HepG2 (cell line): ENCODE results near the gene PAFAH1B1. TPM values are rescaled to one million over a fixed set of nuclear protein-coding genes. Genes with fewer than 3 reads are reported as not detected.

Experiments used
- ATAC-seq: fragments of 200-7000 bp; cut with Tn5 transposase; 3 replicates; pipeline ENCODE4 v1.9.1; 2020; ENCODE audit warnings: mild to moderate bottlenecking, moderate library complexity
- BruUV-seq: library from RNA; stranded (reverse); fragments of 400-500 nt; replicated peaks from 2 replicates; lab custom pipeline; 2021; lab: Mats Ljungman, UMichigan
- CTCF ChIA-PET: fragments of 300-600 bp; formaldehyde crosslinking; extraction: SDS; loops from one replicate; lab custom pipeline; 2021; ENCODE audit warnings: low total read pairs, inconsistent platforms, low intra/inter-chr PET ratio; lab: Yijun Ruan, JAX
- POLR2A ChIA-PET: fragments of 350-600 bp; sonication (Branson Sonifier 250); formaldehyde crosslinking; loops from one replicate; lab custom pipeline; 2020; ENCODE audit warnings: antibody characterized with exemption, inconsistent platforms; lab: Yijun Ruan, JAX
- DNase-seq: peaks from one replicate; pipeline ENCODE4 v3.0.0-alpha.2; 2015; ENCODE audit warnings: low spot score
- FAIRE-seq: peaks from 3 replicates; lab custom pipeline; 2011; peaks lifted over from hg19 to GRCh38; lab: Jason Lieb, UNC
- H2AFZ ChIP-seq: one replicate; pipeline ENCODE4 v1.6.1; 2011; ENCODE audit warnings: low read length, inconsistent platforms
- H3K27ac ChIP-seq: fragments of 300-600 bp; 3 replicates; pipeline ENCODE4 v1.8.0; 2011; ENCODE audit warnings: mixed run types, mild to moderate bottlenecking, mixed read lengths, low read length, inconsistent platforms; ENCODE audit not compliant: insufficient read depth; ENCODE audit errors: extremely low read length
- H3K27me3 ChIP-seq, 2 experiments: fragments of 200-600 bp in 1 of 2; 2 replicates in 1 of 2; 3 replicates in 1 of 2; pipeline versions ENCODE4 v1.6.0 to v1.8.0; 2011; ENCODE audit warnings: low read length in 2 of 2, mild to moderate bottlenecking in 2 of 2, moderate library complexity in 2 of 2, inconsistent platforms in 1 of 2; ENCODE audit not compliant: insufficient read depth in 2 of 2, control insufficient read depth in 1 of 2
- H3K36me3 ChIP-seq, 2 experiments: fragments of 200-600 bp in 1 of 2; replicated peaks in 1 of 2; 2 replicates in 1 of 2; 3 replicates in 1 of 2; pipeline versions ENCODE4 v1.5.1 to v1.8.0; 2011; ENCODE audit warnings: low read length in 2 of 2, inconsistent platforms in 1 of 2; ENCODE audit not compliant: insufficient read depth in 2 of 2, control insufficient read depth in 1 of 2
- H3K4me1 ChIP-seq: 2 replicates; pipeline ENCODE4 v1.5.1; 2012; ENCODE audit warnings: low read length, inconsistent platforms; ENCODE audit not compliant: insufficient read depth
- H3K4me2 ChIP-seq: 2 replicates; pipeline ENCODE4 v1.6.0; 2011; ENCODE audit warnings: low read depth, low read length, inconsistent platforms
- H3K4me3 ChIP-seq, 3 experiments: fragments of 200-600 bp in 1 of 3; sonication (generic), shearing (Covaris generic) in 1 of 3; replicated peaks in 1 of 3; 2 replicates each; pipeline ENCODE4 v1.5.1; 2011 to 2016; ENCODE audit warnings: low read length in 3 of 3, inconsistent platforms in 2 of 3, low read depth in 2 of 3, mild to moderate bottlenecking in 2 of 3, control low read depth in 1 of 3, mixed read lengths in 1 of 3; ENCODE audit not compliant: insufficient read depth in 1 of 3
- H3K79me2 ChIP-seq: one replicate; pipeline ENCODE4 v1.6.1; 2011; ENCODE audit warnings: low read length, inconsistent platforms; ENCODE audit not compliant: insufficient read depth
- H3K9ac ChIP-seq: 2 replicates; pipeline ENCODE4 v1.6.0; 2011; ENCODE audit warnings: mild to moderate bottlenecking, low read depth, low read length, inconsistent platforms; ENCODE audit not compliant: insufficient read depth
- H3K9me3 ChIP-seq: 2 replicates; pipeline ENCODE4 v1.5.1; 2012; ENCODE audit warnings: mild to moderate bottlenecking, low read length
- H4K20me1 ChIP-seq: 2 replicates; pipeline ENCODE4 v1.6.0; 2011; ENCODE audit warnings: inconsistent platforms, mild to moderate bottlenecking, low read length, moderate library complexity; ENCODE audit not compliant: insufficient read depth
- GABPA ChIP-seq, 2 experiments: IDR thresholded peaks; 2 replicates each; pipeline ENCODE4 v1.6.1; 2011 to 2016; ENCODE audit warnings: low read depth in 2 of 2, low read length in 1 of 2, missing biosample characterization in 1 of 2, missing genetic modification characterization in 1 of 2
- KLF6 ChIP-seq: IDR thresholded peaks from 2 replicates; pipeline ENCODE4 v1.8.0; 2016; ENCODE audit warnings: missing biosample characterization, missing genetic modification reagents
- PTBP1 ChIP-seq: fragments of 200-400 bp; formaldehyde crosslinking; IDR thresholded peaks from 2 replicates; pipeline ENCODE4 v1.6.1; 2018; ENCODE audit warnings: low read length, low read depth; ENCODE audit not compliant: poor library complexity, severe bottlenecking
- RBAK ChIP-seq: sonication (generic); formaldehyde crosslinking; IDR thresholded peaks from 2 replicates; pipeline ENCODE4 v1.5.1; 2020; ENCODE audit warnings: mild to moderate bottlenecking, missing genetic modification reagents
- SMAD3 ChIP-seq: sonication (generic); formaldehyde crosslinking; IDR thresholded peaks from 2 replicates; pipeline ENCODE4 v1.4.0; 2020; ENCODE audit warnings: missing genetic modification reagents
- SUZ12 ChIP-seq: fragments of 150-350 bp; IDR thresholded peaks from 2 replicates; pipeline ENCODE4 v1.6.1; 2014; ENCODE audit warnings: low read depth, low read length
- ZIK1 ChIP-seq: sonication (generic); formaldehyde crosslinking; IDR thresholded peaks from 2 replicates; pipeline ENCODE4 v1.5.0; 2020; ENCODE audit warnings: mild to moderate bottlenecking, low read depth, missing genetic modification reagents, borderline replicate concordance
- ZNF724P ChIP-seq: sonication (generic); formaldehyde crosslinking; IDR thresholded peaks from 2 replicates; pipeline ENCODE4 v1.8.0; 2022; ENCODE audit warnings: missing genetic modification reagents, borderline replicate concordance
- ZXDC ChIP-seq: sonication (generic); formaldehyde crosslinking; IDR thresholded peaks from 2 replicates; pipeline ENCODE4 v1.5.0; 2020; ENCODE audit warnings: mild to moderate bottlenecking, missing genetic modification reagents
- WGBS: methylation state at CpG from one replicate; pipeline ENCODE4 v1.1.6; 2017; ENCODE audit warnings: low lambda C conversion rate; 5-methylcytosine and 5-hydroxymethylcytosine counted together
- in situ Hi-C: cut with HindIII; loops from 2 replicates; pipeline ENCODE4 v1.10.0; 2017; ENCODE audit warnings: low pct_unique_long_range_greater_than_20kb; ENCODE audit not compliant: extremely low pct_ligation_motif_present
- intact Hi-C: fragments of 100-400 bp; cut with micrococcal nuclease; formaldehyde crosslinking; loops from one replicate; pipeline ENCODE4 v1.10.0; 2022; ENCODE audit not compliant: unreplicated experiment
- polyA plus RNA-seq, 8 experiments: library from polyadenylated mRNA; depleted of rRNA in 3 of 8; stranded (reverse) in 7 of 8; unstranded in 1 of 8; fragments of >200 nt; fragmentation: Illumina TruSeq in 4 of 8; extraction: Trizol in 4 of 8; gene quantifications; 2 replicates each; pipeline versions ENCODE4 v1.2.1 to v1.2.3, GENCODE V29; 2011 to 2016; ENCODE audit warnings: low read depth in 4 of 8, missing spikeins in 1 of 8, mixed read lengths in 1 of 8; ENCODE audit not compliant: insufficient read depth in 1 of 8
- total RNA-seq, 5 experiments: library from RNA; depleted of rRNA; stranded (reverse); fragments of >200 nt; fragmentation: Illumina TruSeq; extraction: Trizol; gene quantifications; 2 replicates each; pipeline ENCODE4 v1.2.3, GENCODE V29; 2016; ENCODE audit warnings: low read depth in 1 of 5

Gene PAFAH1B1
- total and polyA plus RNA-seq, 2 of the 13 experiments (the other 11 are each of a cell fraction or from before 2014, with no cell fraction given), result 46.0 to 64.9 TPM

GRCh38 chr17:2636169-2636930 lies 42.9 kb downstream of the PAFAH1B1 start:
- no peaks in the 10 kb centered on the region for H3K27me3 ChIP-seq
- intact Hi-C loops, result no loop called here
- TF ChIP-seq GABPA (IDR thresholded peaks at IDR 0.05; ENCODE audit: low read depth, low read length) (no peak), GABPA (CRISPR knock-in tag; IDR thresholded peaks at IDR 0.05; ENCODE audit: low read depth) (no peak), ZXDC (CRISPR knock-in tag) (no peak)
- ChIA-PET POLR2A (no interaction called here), CTCF (no interaction called here)
- H3K79me2 ChIP-seq, result peaks cover 59% of the 10 kb centered on the region
- in situ Hi-C loops, result no loop called here
- H4K20me1 ChIP-seq, result peaks cover 20% of the 10 kb centered on the region
- no peak overlapping the region for H2AFZ ChIP-seq
- H3K4me3 ChIP-seq, result no peak overlapping the region
- ATAC-seq (no peak), FAIRE-seq (no peak), DNase-seq (no peak)
- 95% methylated on average over 13 of the region's 13 CpGs for WGBS
- peaks cover 4 to 34% of the 10 kb centered on the region in 2 experiments for H3K36me3 ChIP-seq
- no peaks in the 10 kb centered on the region for H3K4me1 ChIP-seq
- no TSS peak for BruUV-seq
- no peak overlapping the region for H3K9ac ChIP-seq
- H3K27ac ChIP-seq, result no peak overlapping the region
- no peak overlapping the region for H3K4me2 ChIP-seq
- H3K9me3 ChIP-seq, result no peaks in the 10 kb centered on the region

GRCh38 chr17:2637422-2637821 lies 44.0 kb downstream of the PAFAH1B1 start:
- DNase-seq (no peak), FAIRE-seq (no peak), ATAC-seq (no peak)
- 97% methylated on average over 6 of the region's 6 CpGs for WGBS
- CTCF ChIA-PET, result no interaction called here
- in situ Hi-C loops (no loop called here), intact Hi-C loops (no loop called here)
- POLR2A ChIA-PET, result no interaction called here
- no peaks in the 10 kb centered on the region for H3K4me1 ChIP-seq
- TF ChIP-seq RBAK (CRISPR knock-in tag) (no peak), KLF6 (no peak), ZIK1 (CRISPR knock-in tag) (no peak), SUZ12 (no peak), PTBP1 (no peak), SMAD3 (no peak), ZNF724P (no peak)
- no peaks in the 10 kb centered on the region for H3K9me3 ChIP-seq
- H3K27ac ChIP-seq, result no peak overlapping the region
- H3K79me2 ChIP-seq, result peaks cover 48% of the 10 kb centered on the region
- BruUV-seq, result no TSS peak
- no peak overlapping the region for H3K4me2 ChIP-seq
- peaks cover 6 to 44% of the 10 kb centered on the region in 2 experiments for H3K36me3 ChIP-seq
- H3K27me3 ChIP-seq, result no peaks in the 10 kb centered on the region
- peaks cover 15% of the 10 kb centered on the region for H4K20me1 ChIP-seq
- H2AFZ ChIP-seq, result no peak overlapping the region
- no peak overlapping the region for H3K9ac ChIP-seq
- no peak overlapping the region for H3K4me3 ChIP-seq
